SK-N-SH (cell line): ENCODE measurements around the gene GPR39. TPM values are rescaled to one million over a fixed set of nuclear protein-coding genes. Genes with fewer than 3 reads are reported as not detected.

Source experiments
- CTCF ChIA-PET: fragments of 300-600, 350-600 bp; formaldehyde crosslinking; extraction: SDS; loops from one replicate; lab custom pipeline; 2021; lab: Yijun Ruan, JAX
- POLR2A ChIA-PET: fragments of 350-600 bp; sonication (Branson Sonifier 250); formaldehyde crosslinking; extraction: SDS; loops from one replicate; lab custom pipeline; 2020; ENCODE audit warnings: antibody characterized with exemption, inconsistent platforms; lab: Yijun Ruan, JAX
- DNase-seq: peaks from one replicate; pipeline ENCODE4 v3.0.0; 2012
- H2AFZ ChIP-seq: fragments of 200-600 bp; sonication (generic); 2 replicates; pipeline ENCODE4 v1.8.1; 2016; ENCODE audit warnings: antibody characterized with exemption, mild to moderate bottlenecking, low read depth
- H3F3A ChIP-seq: fragments of 200-600 bp; sonication (generic); replicated peaks from 2 replicates; pipeline ENCODE3; 2016; ENCODE audit warnings: antibody characterized with exemption, mild to moderate bottlenecking; ENCODE audit not compliant: insufficient read depth
- H3K27ac ChIP-seq, 2 experiments: fragments of 200-500 bp in 1 of 2; fragments of 200-600 bp in 1 of 2; sonication (Bioruptor generic) in 1 of 2; sonication (generic), shearing (Covaris generic) in 1 of 2; 2 replicates each; pipeline versions ENCODE4 v1.5.1 to v1.6.1; 2014 to 2016; ENCODE audit warnings: low read depth in 2 of 2, inconsistent platforms in 1 of 2, low read length in 1 of 2, mild to moderate bottlenecking in 1 of 2, mixed read lengths in 1 of 2
- H3K27me3 ChIP-seq: fragments of 200-600 bp; sonication (generic), shearing (Covaris generic); 2 replicates; pipeline ENCODE4 v1.6.1; 2016; ENCODE audit warnings: mixed run types; ENCODE audit not compliant: insufficient read depth
- H3K36me3 ChIP-seq, 2 experiments: fragments of 200-500 bp in 1 of 2; fragments of 200-600 bp in 1 of 2; sonication (Bioruptor generic) in 1 of 2; sonication (generic) in 1 of 2; replicated peaks in 1 of 2; 2 replicates each; pipeline versions ENCODE3 to v1.5.1; 2014 to 2016; ENCODE audit warnings: low read length in 1 of 2, mild to moderate bottlenecking in 1 of 2; ENCODE audit not compliant: insufficient read depth in 2 of 2, control insufficient read depth in 1 of 2
- H3K4me1 ChIP-seq, 2 experiments: fragments of 200-500 bp in 1 of 2; fragments of 200-600 bp in 1 of 2; sonication (Bioruptor generic) in 1 of 2; sonication (generic), shearing (Covaris generic) in 1 of 2; 2 replicates each; pipeline versions ENCODE4 v1.5.1 to v1.6.1; 2014 to 2016; ENCODE audit warnings: low read depth in 1 of 2, low read length in 1 of 2, mixed run types in 1 of 2; ENCODE audit not compliant: insufficient read depth in 2 of 2, control insufficient read depth in 1 of 2
- H3K4me2 ChIP-seq: fragments of 200-600 bp; sonication (generic), shearing (Covaris generic); 2 replicates; pipeline ENCODE4 v1.6.1; 2017; ENCODE audit warnings: mixed run types
- H3K4me3 ChIP-seq, 2 experiments: fragments of 200-500 bp in 1 of 2; fragments of 200-600 bp in 1 of 2; sonication (Bioruptor generic) in 1 of 2; sonication (generic), shearing (Covaris generic) in 1 of 2; 2 replicates each; pipeline versions ENCODE4 v1.5.1 to v1.8.1; 2014 to 2016; ENCODE audit warnings: low read depth in 2 of 2, inconsistent platforms in 1 of 2, low read length in 1 of 2, mild to moderate bottlenecking in 1 of 2, mixed read lengths in 1 of 2, moderate library complexity in 1 of 2
- H3K79me2 ChIP-seq: fragments of 200-600 bp; sonication (generic); 2 replicates; pipeline ENCODE4 v1.8.1; 2017; ENCODE audit warnings: mild to moderate bottlenecking; ENCODE audit not compliant: insufficient read depth
- H3K9ac ChIP-seq: fragments of 200-600 bp; sonication (generic); 2 replicates; pipeline ENCODE4 v1.6.1; 2017; ENCODE audit warnings: mixed run types
- H3K9me2 ChIP-seq: fragments of 200-600 bp; sonication (generic); 2 replicates; pipeline ENCODE4 v1.6.1; 2017; ENCODE audit warnings: mixed run types
- H3K9me3 ChIP-seq: fragments of 200-600 bp; sonication (generic); 2 replicates; pipeline ENCODE4 v1.6.1; 2017; ENCODE audit warnings: mixed run types, mild to moderate bottlenecking, moderate library complexity
- H4K20me1 ChIP-seq: fragments of 200-600 bp; sonication (generic); 2 replicates; pipeline ENCODE4 v1.6.1; 2017; ENCODE audit warnings: mild to moderate bottlenecking, mixed run types; ENCODE audit not compliant: insufficient read depth
- EZH2phosphoT487 ChIP-seq: fragments of 200-600 bp; sonication (generic); IDR thresholded peaks from 2 replicates; pipeline ENCODE4 v1.6.1; 2017; ENCODE audit warnings: low read depth, mixed run types, mild to moderate bottlenecking, antibody characterized with exemption, moderate library complexity, borderline replicate concordance
- JUND ChIP-seq: IDR thresholded peaks from 2 replicates; pipeline ENCODE4 v1.4.0; 2012
- POLR2AphosphoS5 ChIP-seq: IDR thresholded peaks from 2 replicates; pipeline ENCODE4 v1.6.1; 2012; ENCODE audit warnings: low read depth, low read length
- WGBS: methylation state at CpG from one replicate; pipeline ENCODE4 v1.1.6; 2017; ENCODE audit warnings: low lambda C conversion rate; 5-methylcytosine and 5-hydroxymethylcytosine counted together
- polyA plus RNA-seq, 3 experiments: library from polyadenylated mRNA; depleted of rRNA; stranded (reverse); fragments of >200 nt; gene quantifications; 2 replicates each; pipeline ENCODE4 v1.2.3, GENCODE V29; 2012
- TF ChIP-seq, protein P1 (sequence below): fragments of 200-600 bp; sonication (generic); IDR thresholded peaks from 2 replicates; pipeline ENCODE4 v1.6.1; 2017; ENCODE audit warnings: antibody characterized with exemption, mild to moderate bottlenecking, moderate library complexity
- TF ChIP-seq, protein P2 (sequence below): IDR thresholded peaks from 2 replicates; pipeline ENCODE4 v1.4.0; 2012; ENCODE audit warnings: low read depth, borderline replicate concordance

GPR39 gene
- polyA plus RNA-seq, 1 of the 3 experiments (the other 2 are of a cell fraction), result 2.3 TPM

DNA sequence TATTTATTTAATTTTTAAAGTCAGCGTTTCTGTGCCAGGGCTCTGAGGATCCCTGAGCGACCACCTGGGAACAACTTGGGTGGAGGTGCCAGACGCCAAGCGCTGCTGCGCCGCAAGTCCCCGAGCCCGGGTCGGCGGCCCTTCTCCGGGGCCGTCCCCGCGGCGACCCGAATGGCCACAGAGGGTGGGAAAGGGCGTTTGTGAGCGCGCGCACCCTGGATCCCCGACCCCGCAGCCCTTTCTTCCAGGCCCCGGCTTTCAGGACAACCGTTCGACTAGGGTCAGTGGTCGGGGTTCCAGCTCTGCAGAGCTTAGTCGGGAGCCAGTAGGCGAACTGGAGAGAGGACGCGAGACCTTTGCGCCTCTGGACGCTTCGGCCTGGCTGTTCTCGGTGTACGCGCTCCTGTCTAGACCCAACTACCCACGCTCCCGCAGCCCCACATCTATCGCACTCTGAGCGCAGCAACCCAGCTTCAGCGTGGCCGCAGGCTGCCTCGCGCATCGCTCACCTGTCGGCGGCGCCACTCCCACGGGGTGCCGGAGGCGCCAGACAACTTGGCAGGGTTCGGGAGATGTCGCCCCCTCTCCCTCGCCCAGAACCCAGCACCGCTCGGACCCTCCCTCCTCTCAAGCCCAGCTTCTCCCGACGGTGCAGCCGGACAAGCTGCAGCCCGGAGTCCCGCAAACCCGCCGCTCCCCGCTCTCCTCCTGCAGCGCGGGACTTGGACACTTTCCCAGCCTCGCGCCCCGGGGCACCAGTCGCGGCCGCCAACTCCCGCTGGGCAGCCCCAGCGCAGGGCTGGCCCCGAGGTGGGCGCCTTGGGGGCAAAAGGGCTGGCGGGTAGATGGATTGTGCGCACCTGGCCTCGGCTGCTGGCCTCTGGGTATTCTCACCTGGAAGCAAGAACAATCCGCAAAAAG lies 252.6 kb downstream of the GPR39 start:
- Histone ChIP-seq H3K9ac (peak overlapping the region; percentile 55), H3K27me3 (no peaks in the 10 kb centered on the region), H3F3A (peaks cover 12% of the 10 kb centered on the region), H3K27ac (no peak overlapping the region), H3K9me3 (no peaks in the 10 kb centered on the region), H3K4me2 (peak overlapping the region; percentile 95), H3K9me2 (no peaks in the 10 kb centered on the region), H3K79me2 (no peaks in the 10 kb centered on the region; the same call in 1 of the 2 replicates), H4K20me1 (no peaks in the 10 kb centered on the region), H3K36me3 (peaks cover 0 to 3% of the 10 kb centered on the region in 2 experiments), H3K4me1 (peaks cover 8 to 29% of the 10 kb centered on the region in 2 experiments; a peak in 2 of 4 replicates), H2AFZ (peak overlapping the region; percentile 64), H3K4me3 (peak overlapping the region; percentile 49 to 76)
- WGBS, result 1% methylated on average over 29 of the region's 80 CpGs
- peak; percentile 59 for DNase-seq
- no peak for TF ChIP-seq POLR2AphosphoS5
- TF ChIP-seq, protein P1, sequence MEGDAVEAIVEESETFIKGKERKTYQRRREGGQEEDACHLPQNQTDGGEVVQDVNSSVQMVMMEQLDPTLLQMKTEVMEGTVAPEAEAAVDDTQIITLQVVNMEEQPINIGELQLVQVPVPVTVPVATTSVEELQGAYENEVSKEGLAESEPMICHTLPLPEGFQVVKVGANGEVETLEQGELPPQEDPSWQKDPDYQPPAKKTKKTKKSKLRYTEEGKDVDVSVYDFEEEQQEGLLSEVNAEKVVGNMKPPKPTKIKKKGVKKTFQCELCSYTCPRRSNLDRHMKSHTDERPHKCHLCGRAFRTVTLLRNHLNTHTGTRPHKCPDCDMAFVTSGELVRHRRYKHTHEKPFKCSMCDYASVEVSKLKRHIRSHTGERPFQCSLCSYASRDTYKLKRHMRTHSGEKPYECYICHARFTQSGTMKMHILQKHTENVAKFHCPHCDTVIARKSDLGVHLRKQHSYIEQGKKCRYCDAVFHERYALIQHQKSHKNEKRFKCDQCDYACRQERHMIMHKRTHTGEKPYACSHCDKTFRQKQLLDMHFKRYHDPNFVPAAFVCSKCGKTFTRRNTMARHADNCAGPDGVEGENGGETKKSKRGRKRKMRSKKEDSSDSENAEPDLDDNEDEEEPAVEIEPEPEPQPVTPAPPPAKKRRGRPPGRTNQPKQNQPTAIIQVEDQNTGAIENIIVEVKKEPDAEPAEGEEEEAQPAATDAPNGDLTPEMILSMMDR, result peak; percentile 30
- ChIA-PET POLR2A (no interaction called here), CTCF (interaction anchor here (0.5 to 3.0 kb wide), 22 partner anchors 8 to 1111 kb away, joined by 3 to 24 read pairs (median 4); no protein-coding TSS in a partner anchor)

DNA sequence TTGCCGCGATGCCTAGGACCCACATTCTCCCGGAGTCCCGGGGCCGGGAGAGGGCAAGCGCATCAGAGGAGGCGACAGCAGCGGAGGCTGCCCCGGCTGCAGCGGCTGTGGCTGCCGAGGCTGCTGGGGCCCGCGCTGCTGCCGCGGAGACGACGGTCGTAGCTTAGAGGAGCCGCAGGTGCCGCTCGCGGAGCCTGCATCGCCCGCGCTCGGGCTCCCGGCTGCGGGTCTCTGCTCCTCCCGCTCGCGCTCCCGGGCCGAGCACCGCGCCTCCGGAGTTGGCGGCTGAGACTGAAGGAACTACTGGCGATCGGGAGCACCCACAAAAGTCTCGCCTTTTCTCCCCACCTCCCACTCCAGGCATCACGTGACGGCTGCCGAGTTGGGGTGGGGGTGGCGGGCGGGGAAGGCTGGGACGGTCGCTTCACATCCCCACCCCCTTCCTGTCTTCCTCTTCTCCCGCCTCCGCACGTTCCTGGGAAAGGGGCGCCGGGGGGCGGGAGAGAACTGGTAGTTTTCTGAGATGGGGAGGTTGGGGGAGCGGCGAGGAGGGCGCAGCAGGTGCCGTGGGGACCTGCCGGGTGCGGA lies 253.4 kb downstream of the GPR39 start, which contains the start of gene LYPD1:
Gene LYPD1 (minus strand): TSS at position 298 of the 588 bp plus-strand sequence. CDS start 273 bp downstream, at position 25.
- peak within 1 kb of the TSS in 1 of 2 experiments; percentile 74; a peak in 2 of 4 replicates for H3K27ac ChIP-seq

More for the DNA sequence above, 253.4 kb downstream of the GPR39 start, which contains the start of gene LYPD1:
- H3K9ac ChIP-seq, result peak within 1 kb of the TSS; percentile 55
- H3K79me2 ChIP-seq, result no peaks in the 10 kb centered on the region; the same call in 1 of the 2 replicates
- H4K20me1 ChIP-seq, result no peaks in the 10 kb centered on the region
- WGBS, result under 1% methylated on average over 31 of the region's 59 CpGs
- peaks cover 0 to 3% of the 10 kb centered on the region in 2 experiments for H3K36me3 ChIP-seq
- ChIA-PET CTCF (interaction anchor here (0.9 to 3.0 kb wide), 7 partner anchors 19 to 501 kb away, joined by 3 to 24 read pairs (median 4); no protein-coding TSS in a partner anchor), POLR2A (no interaction called here)
- peak; percentile 70 for DNase-seq
- H3K4me2 ChIP-seq, result peak within 1 kb of the TSS; percentile 95
- H3K9me2 ChIP-seq, result no peaks in the 10 kb centered on the region
- no peaks in the 10 kb centered on the region for H3K27me3 ChIP-seq
- H3K4me1 ChIP-seq, result peaks cover 8 to 29% of the 10 kb centered on the region in 2 experiments; a peak in 2 of 4 replicates
- H3F3A ChIP-seq, result peaks cover 12% of the 10 kb centered on the region
- H3K9me3 ChIP-seq, result no peaks in the 10 kb centered on the region
- TF ChIP-seq, protein P2, sequence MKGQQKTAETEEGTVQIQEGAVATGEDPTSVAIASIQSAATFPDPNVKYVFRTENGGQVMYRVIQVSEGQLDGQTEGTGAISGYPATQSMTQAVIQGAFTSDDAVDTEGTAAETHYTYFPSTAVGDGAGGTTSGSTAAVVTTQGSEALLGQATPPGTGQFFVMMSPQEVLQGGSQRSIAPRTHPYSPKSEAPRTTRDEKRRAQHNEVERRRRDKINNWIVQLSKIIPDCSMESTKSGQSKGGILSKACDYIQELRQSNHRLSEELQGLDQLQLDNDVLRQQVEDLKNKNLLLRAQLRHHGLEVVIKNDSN, result peak; percentile 86
- TF ChIP-seq JUND, result no peak
- no peak for TF ChIP-seq EZH2phosphoT487
- H2AFZ ChIP-seq, result peak within 1 kb of the TSS; percentile 75
- H3K4me3 ChIP-seq, result peak within 1 kb of the TSS; percentile 49 to 76
